SK-N-SH treated with all-trans-retinoic acid at 6 μM for 48 hours (cell line): ENCODE data around the gene ADGRV1.

ENCODE experiments used
- ATAC-seq: fragments of 200-7000 bp; cut with Tn5 transposase; 3 replicates; pipeline ENCODE4 v1.9.1; 2020; ENCODE audit warnings: mild to moderate bottlenecking, moderate library complexity
- ARNTL ChIP-seq: fragments of 450-650 bp; formaldehyde crosslinking; IDR thresholded peaks from 2 replicates; pipeline ENCODE4 v1.5.0; 2020; ENCODE audit warnings: low read depth, mild to moderate bottlenecking, moderate library complexity, borderline replicate concordance
- BACH2 ChIP-seq: fragments of 250-450 bp; sonication (Bioruptor Pico); IDR thresholded peaks from 2 replicates; pipeline ENCODE4 v1.9.0; 2021; ENCODE audit warnings: mild to moderate bottlenecking, borderline replicate concordance
- CSDC2 ChIP-seq: fragments of 250-450 bp; sonication (Bioruptor Pico); IDR thresholded peaks from 2 replicates; pipeline ENCODE4 v1.5.0; 2020; ENCODE audit warnings: mild to moderate bottlenecking, moderate library complexity
- CSRNP3 ChIP-seq: fragments of 250-450 bp; sonication (Bioruptor Pico); IDR thresholded peaks from 2 replicates; pipeline ENCODE4 v1.5.1; 2021; ENCODE audit warnings: mild to moderate bottlenecking, moderate library complexity
- ESRRG ChIP-seq: fragments of 250-450 bp; sonication (Bioruptor Pico); IDR thresholded peaks from 2 replicates; pipeline ENCODE4 v1.6.1; 2021; ENCODE audit warnings: mild to moderate bottlenecking
- GLIS3 ChIP-seq: fragments of 250-450 bp; sonication (Bioruptor Pico); IDR thresholded peaks from 2 replicates; pipeline ENCODE4 v1.5.0; 2020; ENCODE audit warnings: mild to moderate bottlenecking, moderate library complexity
- ISL1 ChIP-seq: fragments of 250-450 bp; sonication (Bioruptor Pico); IDR thresholded peaks from 2 replicates; pipeline ENCODE4 v2.1.2; 2022; ENCODE audit warnings: mild to moderate bottlenecking, moderate library complexity
- OSR1 ChIP-seq: fragments of 250-450 bp; sonication (Bioruptor Pico); IDR thresholded peaks from 2 replicates; pipeline ENCODE4 v1.8.0; 2022; ENCODE audit warnings: moderate library complexity, mild to moderate bottlenecking, inconsistent platforms
- PATZ1 ChIP-seq: fragments of 250-450 bp; sonication (Bioruptor Pico); IDR thresholded peaks from 2 replicates; pipeline ENCODE4 v1.8.0; 2020; ENCODE audit warnings: mild to moderate bottlenecking, moderate library complexity, borderline replicate concordance
- POU6F1 ChIP-seq: fragments of 250-450 bp; sonication (Bioruptor Pico); IDR thresholded peaks from 2 replicates; pipeline ENCODE4 v1.8.0; 2021; ENCODE audit warnings: low read depth, mild to moderate bottlenecking, moderate library complexity, borderline replicate concordance
- PPARA ChIP-seq: fragments of 250-450 bp; sonication (Bioruptor Pico); IDR thresholded peaks from 2 replicates; pipeline ENCODE4 v1.5.0; 2020; ENCODE audit warnings: mild to moderate bottlenecking, borderline replicate concordance
- RARB ChIP-seq: fragments of 250-450 bp; sonication (Bioruptor Pico); IDR thresholded peaks from 2 replicates; pipeline ENCODE4 v1.8.0; 2021; ENCODE audit warnings: mild to moderate bottlenecking, moderate library complexity
- SNAI2 ChIP-seq: fragments of 250-450 bp; sonication (Bioruptor Pico); IDR thresholded peaks from 2 replicates; pipeline ENCODE4 v1.5.0; 2020; ENCODE audit warnings: mild to moderate bottlenecking, moderate library complexity
- TOX ChIP-seq: fragments of 250-450 bp; sonication (Bioruptor Pico); IDR thresholded peaks from 2 replicates; pipeline ENCODE4 v1.8.0; 2021; ENCODE audit warnings: mild to moderate bottlenecking, moderate library complexity, borderline replicate concordance
- TSHZ2 ChIP-seq: fragments of 250-450 bp; sonication (Bioruptor Pico); IDR thresholded peaks from 2 replicates; pipeline ENCODE4 v1.5.0; 2020; ENCODE audit warnings: mild to moderate bottlenecking, moderate library complexity
- ZC3H10 ChIP-seq: fragments of 250-450 bp; sonication (Bioruptor Pico); IDR thresholded peaks from 2 replicates; pipeline ENCODE4 v1.5.1; 2021; ENCODE audit warnings: mild to moderate bottlenecking, moderate library complexity
- ZFP3 ChIP-seq: fragments of 250-450 bp; sonication (Bioruptor Pico); IDR thresholded peaks from 2 replicates; pipeline ENCODE4 v1.5.0; 2020; ENCODE audit warnings: mild to moderate bottlenecking, moderate library complexity
- ZFP30 ChIP-seq: fragments of 450-650 bp; formaldehyde crosslinking; IDR thresholded peaks from 2 replicates; pipeline ENCODE4 v1.5.0; 2022; ENCODE audit warnings: mild to moderate bottlenecking, moderate library complexity
- ZNF565 ChIP-seq: fragments of 450-650 bp; formaldehyde crosslinking; conservative IDR thresholded peaks from 2 replicates; pipeline ENCODE4 v1.5.0; 2020; ENCODE audit warnings: low read depth, mild to moderate bottlenecking, moderate library complexity
- ZNF70 ChIP-seq: fragments of 450-650 bp; formaldehyde crosslinking; IDR thresholded peaks from 2 replicates; pipeline ENCODE4 v1.5.0; 2020; ENCODE audit warnings: mild to moderate bottlenecking, moderate library complexity
- ZNF8 ChIP-seq: fragments of 450-650 bp; formaldehyde crosslinking; IDR thresholded peaks from 2 replicates; pipeline ENCODE4 v1.5.0; 2020; ENCODE audit warnings: mild to moderate bottlenecking, moderate library complexity

Gene ADGRV1

GRCh38 chr5:90696153-90696552 is 137.6 kb downstream of the ADGRV1 start (continued):
- TF ChIP-seq POU6F1 (no peak), CSRNP3 (no peak), GLIS3 (CRISPR knock-in tag) (no peak), TSHZ2 (no peak), CSDC2 (CRISPR knock-in tag) (no peak), ZFP30 (CRISPR knock-in tag) (no peak)

- ATAC-seq: no peak
- TF ChIP-seq CSRNP3: no peak
- no peak for TF ChIP-seq ISL1
- TF ChIP-seq GLIS3 (CRISPR knock-in tag): no peak
- no peak for TF ChIP-seq PATZ1
- TF ChIP-seq ZFP30 (CRISPR knock-in tag): no peak
- TF ChIP-seq ZNF70 (CRISPR knock-in tag): no peak
- no peak for TF ChIP-seq POU6F1
- TF ChIP-seq ESRRG (CRISPR knock-in tag): no peak
- no peak for TF ChIP-seq TSHZ2
- no peak for TF ChIP-seq RARB (CRISPR knock-in tag)
- no peak for TF ChIP-seq ZNF8 (CRISPR knock-in tag)
- TF ChIP-seq ZNF565 (CRISPR knock-in tag): no peak
- TF ChIP-seq PPARA (CRISPR knock-in tag): no peak
- no peak for TF ChIP-seq OSR1
- TF ChIP-seq BACH2 (CRISPR knock-in tag): no peak
These were observed 141.7 kb downstream of the ADGRV1 start for GRCh38 chr5:90700299-90700698.

- TF ChIP-seq SNAI2 (CRISPR knock-in tag) (no peak), ZC3H10 (CRISPR knock-in tag) (no peak), BACH2 (CRISPR knock-in tag) (no peak), ZNF8 (CRISPR knock-in tag) (no peak), TOX (CRISPR knock-in tag) (no peak), ESRRG (CRISPR knock-in tag) (no peak), ZNF70 (CRISPR knock-in tag) (no peak), POU6F1 (no peak), OSR1 (no peak), ZFP3 (CRISPR knock-in tag) (no peak), ARNTL (CRISPR knock-in tag) (no peak)
- ATAC-seq: no peak
These were observed 145.3 kb downstream of the ADGRV1 start for GRCh38 chr5:90703932-90704331.
